GM12873 (cell line): ENCODE measurements around the gene ERN1.

ENCODE experiments used
- TF ChIP-seq, protein P1 (sequence below): IDR thresholded peaks from 2 replicates; pipeline ENCODE4 v1.5.1; 2012; ENCODE audit warnings: low read depth, mild to moderate bottlenecking, moderate library complexity, low read length, control low read depth; ENCODE audit not compliant: insufficient read depth; ENCODE audit errors: missing control alignments

The ERN1 gene

DNA sequence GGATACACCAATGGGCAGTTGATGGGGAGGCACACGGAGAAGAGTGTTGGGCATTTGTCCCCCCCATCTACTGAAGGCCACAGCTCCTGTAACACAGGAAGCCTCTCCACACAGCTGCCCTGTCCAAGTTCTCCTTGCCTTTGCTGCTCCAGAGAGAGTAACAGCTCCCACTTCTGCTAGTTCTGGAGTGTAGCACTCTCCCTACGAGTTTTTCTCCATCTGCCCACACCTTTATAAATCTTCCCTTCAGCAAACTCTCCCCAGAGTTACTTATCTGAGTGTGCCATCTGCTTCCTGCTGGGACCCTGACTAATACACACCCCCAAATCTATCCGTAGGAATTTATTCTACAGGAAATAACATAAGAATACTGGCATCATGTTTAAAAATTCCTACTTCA, 42.6 kb upstream of the ERN1 start:
- TF ChIP-seq, protein P1, sequence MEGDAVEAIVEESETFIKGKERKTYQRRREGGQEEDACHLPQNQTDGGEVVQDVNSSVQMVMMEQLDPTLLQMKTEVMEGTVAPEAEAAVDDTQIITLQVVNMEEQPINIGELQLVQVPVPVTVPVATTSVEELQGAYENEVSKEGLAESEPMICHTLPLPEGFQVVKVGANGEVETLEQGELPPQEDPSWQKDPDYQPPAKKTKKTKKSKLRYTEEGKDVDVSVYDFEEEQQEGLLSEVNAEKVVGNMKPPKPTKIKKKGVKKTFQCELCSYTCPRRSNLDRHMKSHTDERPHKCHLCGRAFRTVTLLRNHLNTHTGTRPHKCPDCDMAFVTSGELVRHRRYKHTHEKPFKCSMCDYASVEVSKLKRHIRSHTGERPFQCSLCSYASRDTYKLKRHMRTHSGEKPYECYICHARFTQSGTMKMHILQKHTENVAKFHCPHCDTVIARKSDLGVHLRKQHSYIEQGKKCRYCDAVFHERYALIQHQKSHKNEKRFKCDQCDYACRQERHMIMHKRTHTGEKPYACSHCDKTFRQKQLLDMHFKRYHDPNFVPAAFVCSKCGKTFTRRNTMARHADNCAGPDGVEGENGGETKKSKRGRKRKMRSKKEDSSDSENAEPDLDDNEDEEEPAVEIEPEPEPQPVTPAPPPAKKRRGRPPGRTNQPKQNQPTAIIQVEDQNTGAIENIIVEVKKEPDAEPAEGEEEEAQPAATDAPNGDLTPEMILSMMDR: no peak

DNA sequence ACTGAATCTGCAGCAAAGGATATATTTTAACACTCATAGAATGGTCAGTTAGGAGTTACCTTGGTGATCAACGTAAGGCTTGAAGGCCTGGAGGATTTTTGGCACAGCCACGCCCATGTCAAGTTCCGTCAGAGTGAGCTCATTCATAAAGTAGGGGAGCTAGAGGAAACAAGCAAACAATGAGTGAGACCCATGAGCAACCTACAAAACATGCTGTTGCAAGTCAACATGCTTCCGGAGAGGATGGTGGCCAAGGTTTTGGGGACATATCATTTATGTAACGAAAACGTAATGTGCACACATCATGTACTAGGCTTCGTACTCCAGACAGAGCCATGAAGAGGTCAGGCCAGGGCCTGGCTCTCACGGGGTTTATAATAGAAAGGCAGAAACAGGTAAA, 41.1 kb upstream of the ERN1 start:
- TF ChIP-seq, protein P1: no peak

DNA sequence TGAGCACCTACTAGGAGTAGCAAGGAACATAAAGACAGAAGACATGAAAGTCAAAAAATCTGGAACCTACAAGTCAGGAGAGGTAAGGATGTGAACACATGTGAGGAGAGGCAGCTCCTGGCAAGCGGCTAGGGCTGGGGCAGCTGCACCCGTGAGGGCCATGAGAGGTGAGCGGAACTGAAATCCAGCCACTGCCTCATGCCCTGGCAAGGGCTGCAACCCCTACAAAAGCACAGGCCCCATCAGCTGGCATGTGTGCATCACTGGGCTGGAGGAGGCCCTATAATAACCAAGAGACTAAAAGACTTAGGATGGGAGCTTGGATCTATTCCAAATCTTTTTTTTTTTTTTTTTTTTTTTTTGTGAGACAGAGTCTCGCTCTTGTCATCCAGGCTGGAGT, 40.3 kb upstream of the ERN1 start:
- TF ChIP-seq, protein P1: no peak

DNA sequence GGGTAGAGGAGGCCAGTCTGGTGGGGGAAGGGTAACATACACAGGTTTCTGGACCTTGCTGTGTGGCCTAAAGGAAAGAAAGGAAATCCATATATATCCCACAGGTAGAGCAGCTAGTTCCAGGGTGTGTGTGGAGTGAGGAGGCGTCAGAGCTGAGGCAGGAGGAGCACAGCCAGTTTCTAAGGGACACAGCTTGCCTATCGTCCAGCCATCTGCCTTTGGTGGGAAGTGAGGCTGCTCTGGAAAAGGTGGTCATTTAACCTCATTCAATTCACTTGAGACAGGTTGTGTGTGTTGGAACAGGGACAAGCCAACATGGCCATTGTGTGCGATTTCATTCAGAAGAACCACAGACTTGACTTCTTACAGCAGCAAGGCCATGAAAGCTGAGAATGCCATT, 36.9 kb upstream of the ERN1 start:
- TF ChIP-seq, protein P1: no peak

DNA sequence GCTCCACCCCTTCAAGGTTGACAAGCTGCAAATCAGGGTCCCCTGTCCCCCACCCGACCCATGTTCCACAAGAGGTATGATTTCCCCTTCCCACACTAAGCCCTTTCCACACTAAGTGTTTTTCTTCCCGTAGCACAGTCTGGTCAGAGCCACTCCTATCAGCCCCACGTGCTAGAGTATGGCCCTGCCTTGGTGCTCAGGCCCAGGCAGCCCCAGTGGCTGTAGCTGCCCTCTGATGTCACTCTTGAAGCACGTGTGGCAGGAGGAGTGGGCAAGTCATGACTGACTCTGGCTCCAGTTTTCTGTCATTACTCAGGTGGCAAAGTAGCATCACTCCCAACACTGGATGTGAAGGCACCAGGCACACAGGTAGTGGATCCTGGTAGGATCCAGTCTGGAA, 35.4 kb upstream of the ERN1 start:
- TF ChIP-seq, protein P1: no peak

DNA sequence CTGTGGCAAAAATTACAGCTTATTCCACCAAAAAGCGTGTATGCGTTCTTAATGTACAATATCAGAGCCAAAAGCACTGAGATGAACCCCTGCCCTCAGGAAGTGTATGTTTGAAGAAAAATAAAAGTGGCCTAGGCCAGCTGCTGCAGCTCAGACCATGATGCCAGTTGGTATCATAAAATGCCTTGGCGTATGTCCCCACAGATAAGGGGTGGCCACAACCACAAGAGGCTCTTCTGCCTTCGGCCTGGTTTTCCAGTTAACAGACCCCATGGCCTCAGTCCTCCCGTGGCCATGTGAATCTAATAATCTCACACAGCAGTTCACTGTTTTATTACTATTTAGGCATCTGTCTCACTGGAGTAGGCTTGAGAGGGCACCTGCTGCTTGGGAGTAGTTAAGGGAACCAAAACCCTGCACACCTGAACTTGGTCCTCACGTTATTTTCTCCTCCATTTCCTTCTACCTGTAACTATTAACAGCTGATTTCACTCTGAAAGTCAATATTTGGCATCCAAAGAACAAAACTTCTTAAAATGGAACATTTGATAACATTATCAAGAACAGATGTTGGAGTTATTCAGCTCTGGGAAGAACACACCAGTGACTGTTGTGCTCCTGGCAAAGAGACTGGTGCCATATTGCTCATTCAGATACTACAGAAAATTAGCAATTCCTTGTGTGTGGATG, 34.8 kb upstream of the ERN1 start:
- TF ChIP-seq, protein P1: no peak

DNA sequence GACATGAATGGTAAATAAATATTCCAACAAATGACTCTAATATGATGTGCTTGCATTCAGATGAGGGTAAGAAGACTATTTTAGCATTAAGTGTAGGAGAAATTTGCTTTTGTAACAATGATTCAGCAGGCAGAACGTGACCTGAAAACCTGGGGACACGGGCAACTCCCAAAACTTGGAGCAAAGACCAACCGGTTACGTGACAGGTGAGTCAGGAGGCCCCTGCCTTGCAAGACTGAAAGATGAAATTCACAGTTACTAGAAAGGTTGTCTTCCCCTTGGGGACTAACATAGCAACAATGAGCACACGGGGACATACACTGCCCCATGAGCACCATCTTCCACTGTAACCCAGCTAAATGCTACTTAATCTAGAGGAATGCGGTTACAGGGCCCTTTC, 33.5 kb upstream of the ERN1 start:
- TF ChIP-seq, protein P1: no peak
